HG03135 (cell line): ENCODE measurements around the gene PHOX2A.
A peak's percentile ranks its signal among the peaks of the same experiment; 100 is the strongest.
"Not testable (repeated sequence)": the region's sequence is repeated elsewhere in the genome, so short reads cannot be mapped to it uniquely, and the experiment has no call there.

ENCODE experiments used
- ATAC-seq: cut with Tn5 transposase; IDR thresholded peaks from one replicate; pipeline ENCODE4 v1.9.1; 2021; ENCODE audit warnings: mild to moderate bottlenecking, moderate library complexity; ENCODE audit not compliant: unreplicated experiment

The PHOX2A gene

GRCh38 chr11:72223615-72224563 is 20.1 kb downstream of the PHOX2A start:
- peak; percentile 48 for ATAC-seq

DNA sequence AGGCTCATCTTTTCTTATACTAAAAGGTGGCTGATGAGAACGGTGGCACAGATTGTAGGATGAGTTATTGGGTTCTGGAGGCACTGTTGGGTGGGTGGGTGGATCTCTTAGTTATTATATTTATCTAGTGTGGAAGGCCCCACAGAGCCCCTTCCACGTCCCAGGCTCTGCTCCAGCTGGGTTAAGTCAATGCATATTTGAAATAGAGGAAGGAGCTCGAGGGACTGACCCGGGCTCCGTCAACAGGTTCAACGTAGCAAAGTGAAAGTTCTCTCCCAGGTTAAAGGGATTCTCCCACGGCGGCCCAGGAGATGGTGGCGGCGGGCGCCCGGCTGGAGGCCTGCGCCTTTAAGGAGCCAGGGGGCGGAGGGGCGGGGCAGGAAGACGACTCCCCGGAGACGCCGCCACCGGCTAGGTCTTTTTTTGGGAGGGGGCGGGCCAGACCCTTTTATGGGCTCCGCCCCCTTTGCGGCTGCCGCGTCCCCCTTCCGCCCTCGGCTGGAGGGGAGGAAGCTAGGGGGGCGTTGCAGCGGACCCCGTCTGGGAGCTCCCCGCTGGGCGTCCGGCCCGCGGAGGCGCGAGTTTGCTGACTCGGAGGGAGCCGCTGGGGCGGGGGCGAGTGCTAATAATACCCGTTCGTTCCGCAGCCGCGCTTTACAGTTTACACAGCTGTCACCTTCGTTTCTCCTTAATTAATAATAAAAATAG is 20.9 kb downstream of the PHOX2A start:
- ATAC-seq: peak; percentile 64

- ATAC-seq: no peak
These were observed 21.7 kb downstream of the PHOX2A start for GRCh38 chr11:72222106-72222891.

DNA sequence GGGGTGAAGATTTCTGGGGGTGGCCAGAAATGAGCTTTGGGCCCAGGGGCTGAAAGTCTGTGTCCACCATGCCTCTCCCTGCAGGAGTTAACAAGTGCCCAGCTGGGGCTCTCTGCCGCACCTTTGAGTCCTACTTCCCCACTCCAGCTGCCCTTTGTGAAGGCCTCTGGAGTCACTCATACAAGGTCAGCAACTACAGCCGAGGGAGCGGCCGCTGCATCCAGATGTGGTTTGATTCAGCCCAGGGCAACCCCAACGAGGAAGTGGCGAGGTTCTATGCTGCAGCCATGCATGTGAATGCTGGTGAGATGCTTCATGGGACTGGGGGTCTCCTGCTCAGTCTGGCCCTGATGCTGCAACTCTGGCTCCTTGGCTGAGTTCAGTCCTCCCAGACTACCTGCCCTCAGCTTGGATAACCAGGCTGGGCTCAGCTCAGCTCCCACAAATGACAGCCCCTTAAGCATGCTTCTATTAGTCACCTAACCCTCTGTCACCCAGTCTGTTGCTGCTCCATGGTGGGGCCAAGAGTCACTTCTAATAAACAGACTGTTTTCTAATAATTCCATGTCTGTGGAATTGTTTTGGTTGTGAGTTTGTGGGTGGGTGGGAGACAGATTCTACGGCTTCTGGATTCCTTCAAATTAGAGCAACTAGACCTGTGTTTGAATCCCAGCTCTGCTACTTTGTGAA is 22.4 kb downstream of the PHOX2A start:
- no peak for ATAC-seq

GRCh38 chr11:72220696-72221363 is 23.1 kb downstream of the PHOX2A start:
- ATAC-seq: no peak

DNA sequence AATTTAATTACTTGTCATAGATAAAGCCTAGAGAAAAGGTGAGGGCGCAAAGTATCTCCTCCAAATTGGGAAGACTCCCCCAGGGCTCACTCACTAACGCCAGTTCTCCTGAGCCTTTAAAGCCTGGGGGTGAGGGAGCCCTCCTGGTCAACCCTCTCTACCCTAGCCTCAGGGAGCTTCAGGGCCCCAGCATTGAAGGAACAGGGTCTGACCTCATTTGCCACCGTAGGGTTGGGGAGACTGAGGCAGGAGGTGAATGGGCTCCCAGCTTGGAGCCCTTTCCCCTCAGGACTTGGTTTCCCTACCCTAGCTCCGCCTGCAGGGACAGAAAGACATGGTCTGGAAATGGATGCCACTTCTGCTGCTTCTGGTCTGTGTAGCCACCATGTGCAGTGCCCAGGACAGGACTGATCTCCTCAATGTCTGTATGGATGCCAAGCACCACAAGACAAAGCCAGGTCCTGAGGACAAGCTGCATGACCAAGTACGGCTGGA is 25.7 kb downstream of the PHOX2A start:
- no peak for ATAC-seq

DNA sequence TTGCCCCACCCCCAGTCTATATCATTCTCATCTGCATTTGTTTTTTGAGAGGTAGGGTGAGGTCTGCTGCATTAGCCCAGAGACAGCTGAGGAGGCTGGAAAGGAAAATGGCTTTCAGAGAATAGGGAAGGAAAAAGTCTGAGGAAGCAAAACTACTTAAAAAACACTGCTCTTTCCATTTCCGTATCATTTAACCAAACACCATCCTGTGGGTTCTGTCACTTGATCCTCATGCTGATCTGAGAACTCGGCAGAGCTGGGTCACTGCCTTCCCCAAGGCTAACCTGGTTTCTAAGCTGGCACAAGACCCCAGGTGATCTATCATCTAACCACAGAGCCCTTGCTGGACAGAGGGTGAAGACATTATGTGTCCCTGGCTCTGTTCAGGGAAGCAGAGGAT is 26.1 kb downstream of the PHOX2A start:
- ATAC-seq: no peak

GRCh38 chr11:72216638-72217037 is 27.3 kb downstream of the PHOX2A start, which contains the start of gene FOLR2:
Gene FOLR2 (plus strand): TSS chr11:72216794. CDS start chr11:72218585, 1,791 bp downstream.
- no peak for ATAC-seq

GRCh38 chr11:72209101-72209500 is 34.9 kb downstream of the PHOX2A start:
- ATAC-seq: no peak

DNA sequence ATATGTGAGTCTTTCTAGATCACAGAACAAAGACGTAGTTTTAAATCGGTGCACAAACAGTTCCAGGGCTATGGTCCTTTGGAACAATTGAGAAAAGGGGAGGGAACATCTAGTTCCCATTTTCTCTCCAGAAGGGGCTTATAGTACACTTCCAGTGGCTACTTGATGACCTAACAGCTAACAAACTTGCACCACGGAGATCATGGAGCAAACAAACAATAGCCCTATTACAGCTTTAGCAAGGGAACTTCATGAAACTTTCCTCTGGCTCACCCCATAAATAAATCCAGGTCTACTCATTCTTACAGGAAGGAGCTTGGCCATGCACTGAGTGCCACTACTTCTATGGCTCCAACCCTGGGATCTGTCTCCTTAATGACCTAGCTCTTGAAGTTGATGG is 35.7 kb downstream of the PHOX2A start:
- ATAC-seq: no peak

GRCh38 chr11:72206794-72207193 is 37.2 kb downstream of the PHOX2A start:
- not testable (repeated sequence) for ATAC-seq

GRCh38 chr11:72204886-72205285 is 39.1 kb downstream of the PHOX2A start:
- ATAC-seq: no peak

- no peak for ATAC-seq
These were observed 40.8 kb downstream of the PHOX2A start for GRCh38 chr11:72203163-72203562.

DNA sequence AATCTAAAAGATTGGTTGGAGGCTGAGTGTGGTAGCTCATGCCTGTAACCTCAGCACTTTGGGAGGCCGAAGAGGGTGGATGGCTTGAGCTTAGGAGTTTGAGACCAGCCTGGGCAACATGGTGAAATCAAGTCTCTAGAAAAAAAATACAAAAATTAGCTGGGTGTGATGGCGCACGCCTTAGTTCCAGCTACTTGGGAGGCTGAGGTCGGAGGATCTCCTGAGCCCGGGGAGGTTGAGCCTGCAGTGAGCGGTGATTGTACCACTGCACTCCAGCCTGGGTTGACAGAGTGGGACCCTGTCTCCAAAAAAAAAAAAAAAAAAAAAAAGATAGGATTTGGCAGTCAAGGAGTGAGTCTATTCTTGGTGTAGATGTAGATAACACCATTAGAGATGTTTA is 41.4 kb downstream of the PHOX2A start:
- no peak for ATAC-seq

DNA sequence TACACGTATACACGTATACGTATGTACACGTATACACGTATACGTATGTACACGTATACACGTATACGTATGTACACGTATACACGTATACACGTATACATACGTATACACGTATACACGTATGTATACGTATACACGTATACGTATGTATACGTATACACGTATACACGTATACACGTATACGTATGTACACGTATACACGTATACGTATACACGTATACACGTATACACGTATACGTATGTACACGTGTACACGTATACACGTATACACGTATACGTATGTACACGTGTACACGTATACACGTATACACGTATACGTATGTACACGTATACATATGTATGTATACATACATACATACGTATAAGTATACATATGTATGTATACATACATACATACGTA is 42.5 kb downstream of the PHOX2A start:
- ATAC-seq: not testable (repeated sequence)

GRCh38 chr11:72195518-72196270 is 48.3 kb downstream of the PHOX2A start:
- ATAC-seq: no peak

DNA sequence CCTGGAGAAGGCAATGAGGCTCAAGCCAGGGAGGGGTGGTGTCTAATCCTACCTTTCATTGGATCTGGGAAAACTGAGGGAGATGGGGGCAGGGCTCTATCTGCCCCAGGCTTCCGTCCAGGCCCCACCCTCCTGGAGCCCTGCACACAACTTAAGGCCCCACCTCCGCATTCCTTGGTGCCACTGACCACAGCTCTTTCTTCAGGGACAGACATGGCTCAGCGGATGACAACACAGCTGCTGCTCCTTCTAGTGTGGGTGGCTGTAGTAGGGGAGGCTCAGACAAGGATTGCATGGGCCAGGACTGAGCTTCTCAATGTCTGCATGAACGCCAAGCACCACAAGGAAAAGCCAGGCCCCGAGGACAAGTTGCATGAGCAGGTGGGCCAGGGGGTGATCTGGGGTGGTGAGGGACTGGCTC is 52.0 kb downstream of the PHOX2A start, which contains the start of gene FOLR1:
Gene FOLR1, plus strand, starts transcription at position 180 of the 421 bp plus-strand sequence. Its CDS starts 34 bp downstream, at position 214.
- ATAC-seq: no peak

GRCh38 chr11:72190631-72191071 is 53.3 kb downstream of the PHOX2A start:
- no peak for ATAC-seq
